NCI-H2196 (cell line): ENCODE data around the gene PTPN23.

ENCODE experiments used
- DNase-seq: peaks from one replicate; lab custom pipeline; 2025; ENCODE audit not compliant: unreplicated experiment; lab: John Stamatoyannopoulos, UW

PTPN23 gene

GRCh38 chr3:47370887-47371697 is 9.7 kb upstream of the PTPN23 start:
- DNase-seq: no peak

GRCh38 chr3:47374587-47374986 is 6.2 kb upstream of the PTPN23 start:
- no peak for DNase-seq

- DNase-seq: no peak
These were observed 4.4 kb upstream of the PTPN23 start for GRCh38 chr3:47376393-47376792.

- DNase-seq: no peak
These were observed 3.6 kb upstream of the PTPN23 start for GRCh38 chr3:47377186-47377585.

- DNase-seq: no peak
These were observed 2.0 kb upstream of the PTPN23 start for GRCh38 chr3:47378869-47379268.

GRCh38 chr3:47379411-47379899 is 1.4 kb upstream of the PTPN23 start:
- DNase-seq: no peak

- no peak for DNase-seq
These were observed 708 bp upstream of the PTPN23 start for GRCh38 chr3:47380026-47380600.

GRCh38 chr3:47381317-47382157 is 716 bp downstream of the PTPN23 start:
- DNase-seq: peak; percentile 65

GRCh38 chr3:47384425-47384824 is 3.6 kb downstream of the PTPN23 start:
- DNase-seq: no peak

GRCh38 chr3:47385007-47385406 is 4.2 kb downstream of the PTPN23 start:
- DNase-seq: no peak

GRCh38 chr3:47385796-47386195 is 5.0 kb downstream of the PTPN23 start:
- DNase-seq: no peak

GRCh38 chr3:47392933-47393332 is 12.1 kb downstream of the PTPN23 start:
- DNase-seq: no peak

- DNase-seq: no peak
These were observed 13.5 kb downstream of the PTPN23 start for GRCh38 chr3:47394140-47394870.

GRCh38 chr3:47394881-47395280 is 14.1 kb downstream of the PTPN23 start:
- DNase-seq: no peak

GRCh38 chr3:47398228-47398627 is 17.4 kb downstream of the PTPN23 start:
- DNase-seq: no peak

GRCh38 chr3:47399016-47399415 is 18.2 kb downstream of the PTPN23 start:
- DNase-seq: no peak

GRCh38 chr3:47399531-47400270 is 18.9 kb downstream of the PTPN23 start:
- DNase-seq: no peak

GRCh38 chr3:47404431-47404876 is 23.6 kb downstream of the PTPN23 start:
- DNase-seq: no peak

GRCh38 chr3:47404955-47405790 is 24.4 kb downstream of the PTPN23 start:
- DNase-seq: no peak
